HepG2 (cell line): ENCODE data around the gene KATNBL1. TPM values are rescaled to one million over a fixed set of nuclear protein-coding genes. Genes with fewer than 3 reads are reported as not detected.

Source experiments
- ATRX ChIP-seq: sonication (generic); formaldehyde crosslinking; IDR thresholded peaks from 2 replicates; pipeline ENCODE4 v1.4.0; 2020; ENCODE audit warnings: missing genetic modification reagents, borderline replicate concordance
- ERF ChIP-seq: IDR thresholded peaks from 2 replicates; pipeline ENCODE4 v1.6.1; 2018; ENCODE audit warnings: missing biosample characterization, missing genetic modification reagents
- FOXA3 ChIP-seq: IDR thresholded peaks from 2 replicates; pipeline ENCODE4 v1.6.1; 2016; ENCODE audit warnings: missing genetic modification reagents, missing compliant biosample characterization
- KLF13 ChIP-seq: sonication (generic); formaldehyde crosslinking; IDR thresholded peaks from 2 replicates; pipeline ENCODE4 v1.4.0; 2020; ENCODE audit warnings: mild to moderate bottlenecking, missing genetic modification reagents
- MTA1 ChIP-seq: sonication (generic); formaldehyde crosslinking; IDR thresholded peaks from 2 replicates; pipeline ENCODE4 v1.4.0; 2020; ENCODE audit warnings: missing genetic modification reagents, mild to moderate bottlenecking, borderline replicate concordance
- MTA3 ChIP-seq: sonication (generic); formaldehyde crosslinking; IDR thresholded peaks from 2 replicates; pipeline ENCODE4 v1.4.0; 2020; ENCODE audit warnings: missing genetic modification reagents
- NFIC ChIP-seq: IDR thresholded peaks from 2 replicates; pipeline ENCODE4 v1.6.1; 2012; ENCODE audit warnings: mild to moderate bottlenecking, low read length, inconsistent platforms
- NR2C2 ChIP-seq: sonication (generic); formaldehyde crosslinking; IDR thresholded peaks from 2 replicates; pipeline ENCODE4 v1.4.0; 2020; ENCODE audit warnings: missing genetic modification reagents, mild to moderate bottlenecking, moderate library complexity, borderline replicate concordance
- SRSF9 ChIP-seq: fragments of 200-400 bp; formaldehyde crosslinking; IDR thresholded peaks from 2 replicates; pipeline ENCODE4 v1.6.1; 2018; ENCODE audit warnings: borderline replicate concordance, mild to moderate bottlenecking, low read depth, low read length; ENCODE audit not compliant: insufficient read depth, poor library complexity, severe bottlenecking
- TCF7L2 ChIP-seq: IDR thresholded peaks from 2 replicates; pipeline ENCODE4 v1.6.1; 2011; ENCODE audit warnings: mild to moderate bottlenecking, low read depth, low read length, moderate library complexity
- U2AF1 ChIP-seq: fragments of 200-400 bp; formaldehyde crosslinking; optimal IDR thresholded peaks from 2 replicates; pipeline ENCODE3; 2017; ENCODE audit warnings: mild to moderate bottlenecking, low read depth, low read length
- ZMYM3 ChIP-seq: sonication (generic); formaldehyde crosslinking; IDR thresholded peaks from 2 replicates; pipeline ENCODE4 v1.5.1; 2020; ENCODE audit warnings: mild to moderate bottlenecking, missing genetic modification reagents
- ZMYM4 ChIP-seq: sonication (generic); formaldehyde crosslinking; IDR thresholded peaks from 2 replicates; pipeline ENCODE4 v1.8.1; 2023; ENCODE audit warnings: mild to moderate bottlenecking, missing genetic modification reagents
- ZNF230 ChIP-seq: sonication (generic); formaldehyde crosslinking; IDR thresholded peaks from 2 replicates; pipeline ENCODE4 v1.4.0; 2020; ENCODE audit warnings: mild to moderate bottlenecking, missing genetic modification reagents
- ZNF766 ChIP-seq: sonication (generic); formaldehyde crosslinking; IDR thresholded peaks from 2 replicates; pipeline ENCODE4 v1.5.0; 2020; ENCODE audit warnings: missing genetic modification reagents, borderline replicate concordance
- polyA plus RNA-seq, 8 experiments: library from polyadenylated mRNA; depleted of rRNA in 3 of 8; stranded (reverse) in 7 of 8; unstranded in 1 of 8; fragments of >200 nt; fragmentation: Illumina TruSeq in 4 of 8; extraction: Trizol in 4 of 8; gene quantifications; 2 replicates each; pipeline versions ENCODE4 v1.2.1 to v1.2.3, GENCODE V29; 2011 to 2016; ENCODE audit warnings: low read depth in 4 of 8, missing spikeins in 1 of 8, mixed read lengths in 1 of 8; ENCODE audit not compliant: insufficient read depth in 1 of 8
- total RNA-seq, 5 experiments: library from RNA; depleted of rRNA; stranded (reverse); fragments of >200 nt; fragmentation: Illumina TruSeq; extraction: Trizol; gene quantifications; 2 replicates each; pipeline ENCODE4 v1.2.3, GENCODE V29; 2016; ENCODE audit warnings: low read depth in 1 of 5
- TF ChIP-seq, protein P1 (sequence below): sonication (generic); formaldehyde crosslinking; IDR thresholded peaks from 2 replicates; pipeline ENCODE4 v1.5.0; 2020; ENCODE audit warnings: missing genetic modification reagents, mild to moderate bottlenecking, borderline replicate concordance
- TF ChIP-seq, protein P2 (sequence below): sonication (generic); formaldehyde crosslinking; IDR thresholded peaks from 2 replicates; pipeline ENCODE4 v1.5.0; 2020; ENCODE audit warnings: missing genetic modification reagents, mild to moderate bottlenecking, borderline replicate concordance
- TF ChIP-seq, protein P3 (sequence below): sonication (generic); formaldehyde crosslinking; IDR thresholded peaks from 2 replicates; pipeline ENCODE4 v1.8.1; 2023; ENCODE audit warnings: mild to moderate bottlenecking, missing genetic modification reagents
- TF ChIP-seq, protein P4 (sequence below): IDR thresholded peaks from 2 replicates; pipeline ENCODE4 v1.6.1; 2012; ENCODE audit warnings: inconsistent platforms
- TF ChIP-seq, protein P5 (sequence below): sonication (generic); formaldehyde crosslinking; IDR thresholded peaks from 2 replicates; pipeline ENCODE4 v1.4.0; 2020; ENCODE audit warnings: missing genetic modification reagents, low read depth, mild to moderate bottlenecking, borderline replicate concordance
- TF ChIP-seq, protein P6 (sequence below): sonication (generic); formaldehyde crosslinking; IDR thresholded peaks from 2 replicates; pipeline ENCODE4 v1.4.0; 2020; ENCODE audit warnings: missing genetic modification reagents

KATNBL1 gene
- total and polyA plus RNA-seq, 2 of the 13 experiments (the other 11 are each of a cell fraction or from before 2014, with no cell fraction given): 23.4 to 42.8 TPM

DNA sequence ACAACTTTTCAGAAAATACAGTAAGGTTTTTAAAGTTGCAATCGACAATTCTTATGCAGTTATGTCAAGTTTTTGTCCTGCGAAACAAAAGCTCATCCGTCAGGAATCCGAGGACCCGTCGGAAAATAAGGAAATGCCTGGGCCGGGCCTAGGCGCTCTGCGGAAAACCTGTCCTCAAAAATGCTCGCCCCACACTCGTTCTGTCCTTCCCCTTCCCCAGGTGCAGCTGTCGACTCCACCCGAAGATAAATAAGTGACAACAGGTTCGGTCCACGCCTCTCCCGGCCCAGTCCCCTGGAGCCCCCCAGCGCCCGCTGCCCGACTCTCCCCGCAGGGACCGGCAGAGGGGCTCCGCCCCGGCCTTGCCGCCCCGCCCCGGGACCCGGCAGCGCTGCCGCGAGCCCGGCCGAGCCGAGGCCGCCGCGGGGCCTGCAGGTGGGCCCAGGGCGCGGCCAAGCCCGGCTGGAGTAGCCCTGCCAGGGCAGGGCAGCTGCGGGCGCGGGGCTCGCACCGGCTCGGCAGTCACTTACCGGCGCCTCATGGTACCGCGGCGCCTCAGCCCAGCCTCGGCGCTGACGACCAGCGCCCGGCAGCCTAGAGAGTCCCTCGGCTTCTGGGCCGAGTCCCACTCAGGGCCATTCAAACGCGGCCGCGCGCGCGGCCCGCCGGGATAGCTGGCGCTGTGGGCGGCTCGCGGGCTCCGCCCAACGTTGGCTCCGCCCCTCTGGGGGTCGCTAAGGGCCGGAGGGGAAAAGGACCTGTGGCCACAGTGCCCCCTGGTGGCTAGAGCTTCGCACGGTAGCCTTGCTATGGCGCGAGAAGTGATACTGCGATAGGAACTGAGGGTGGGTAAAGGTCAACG lies at the start of gene KATNBL1 (continued):
- TF ChIP-seq, protein P1, sequence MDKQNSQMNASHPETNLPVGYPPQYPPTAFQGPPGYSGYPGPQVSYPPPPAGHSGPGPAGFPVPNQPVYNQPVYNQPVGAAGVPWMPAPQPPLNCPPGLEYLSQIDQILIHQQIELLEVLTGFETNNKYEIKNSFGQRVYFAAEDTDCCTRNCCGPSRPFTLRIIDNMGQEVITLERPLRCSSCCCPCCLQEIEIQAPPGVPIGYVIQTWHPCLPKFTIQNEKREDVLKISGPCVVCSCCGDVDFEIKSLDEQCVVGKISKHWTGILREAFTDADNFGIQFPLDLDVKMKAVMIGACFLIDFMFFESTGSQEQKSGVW: no peak
- TF ChIP-seq FOXA3 (CRISPR knock-in tag) (peak; percentile 44; the same call in 1 of the 2 replicates), MTA3 (no peak), NR2C2 (CRISPR knock-in tag) (peak; percentile 59; the same call in 1 of the 2 replicates), ZMYM3 (CRISPR knock-in tag) (peak; percentile 63; the same call in 1 of the 2 replicates), MTA1 (CRISPR knock-in tag) (peak; percentile 37; the same call in 1 of the 2 replicates), ZNF230 (CRISPR knock-in tag) (0 out of 2 replicates have a peak, but pooled peaks have one; percentile 62), TCF7L2 (no peak), ATRX (CRISPR knock-in tag) (no peak), KLF13 (CRISPR knock-in tag) (no peak), ERF (CRISPR knock-in tag) (peak; percentile 25; the same call in 1 of the 2 replicates), SRSF9 (no peak), U2AF1 (no peak), NFIC (no peak), ZMYM4 (CRISPR knock-in tag) (peak; percentile 92; the same call in 1 of the 2 replicates), ZNF766 (no peak)
- TF ChIP-seq, protein P2, sequence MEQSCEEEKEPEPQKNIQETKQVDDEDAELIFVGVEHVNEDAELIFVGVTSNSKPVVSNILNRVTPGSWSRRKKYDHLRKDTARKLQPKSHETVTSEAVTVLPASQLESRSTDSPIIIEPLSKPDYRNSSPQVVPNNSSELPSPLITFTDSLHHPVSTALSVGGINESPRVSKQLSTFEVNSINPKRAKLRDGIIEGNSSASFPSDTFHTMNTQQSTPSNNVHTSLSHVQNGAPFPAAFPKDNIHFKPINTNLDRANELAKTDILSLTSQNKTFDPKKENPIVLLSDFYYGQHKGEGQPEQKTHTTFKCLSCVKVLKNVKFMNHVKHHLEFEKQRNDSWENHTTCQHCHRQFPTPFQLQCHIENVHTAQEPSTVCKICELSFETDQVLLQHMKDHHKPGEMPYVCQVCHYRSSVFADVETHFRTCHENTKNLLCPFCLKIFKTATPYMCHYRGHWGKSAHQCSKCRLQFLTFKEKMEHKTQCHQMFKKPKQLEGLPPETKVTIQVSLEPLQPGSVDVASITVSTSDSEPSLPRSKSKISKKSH (CRISPR knock-in tag): peak; percentile 69; the same call in 1 of the 2 replicates
- TF ChIP-seq, protein P3, sequence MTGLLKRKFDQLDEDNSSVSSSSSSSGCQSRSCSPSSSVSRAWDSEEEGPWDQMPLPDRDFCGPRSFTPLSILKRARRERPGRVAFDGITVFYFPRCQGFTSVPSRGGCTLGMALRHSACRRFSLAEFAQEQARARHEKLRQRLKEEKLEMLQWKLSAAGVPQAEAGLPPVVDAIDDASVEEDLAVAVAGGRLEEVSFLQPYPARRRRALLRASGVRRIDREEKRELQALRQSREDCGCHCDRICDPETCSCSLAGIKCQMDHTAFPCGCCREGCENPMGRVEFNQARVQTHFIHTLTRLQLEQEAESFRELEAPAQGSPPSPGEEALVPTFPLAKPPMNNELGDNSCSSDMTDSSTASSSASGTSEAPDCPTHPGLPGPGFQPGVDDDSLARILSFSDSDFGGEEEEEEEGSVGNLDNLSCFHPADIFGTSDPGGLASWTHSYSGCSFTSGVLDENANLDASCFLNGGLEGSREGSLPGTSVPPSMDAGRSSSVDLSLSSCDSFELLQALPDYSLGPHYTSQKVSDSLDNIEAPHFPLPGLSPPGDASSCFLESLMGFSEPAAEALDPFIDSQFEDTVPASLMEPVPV (CRISPR knock-in tag): no peak; the same call in 1 of the 2 replicates
- TF ChIP-seq, protein P4, sequence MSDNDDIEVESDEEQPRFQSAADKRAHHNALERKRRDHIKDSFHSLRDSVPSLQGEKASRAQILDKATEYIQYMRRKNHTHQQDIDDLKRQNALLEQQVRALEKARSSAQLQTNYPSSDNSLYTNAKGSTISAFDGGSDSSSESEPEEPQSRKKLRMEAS: peak; percentile 59
- TF ChIP-seq, protein P5, sequence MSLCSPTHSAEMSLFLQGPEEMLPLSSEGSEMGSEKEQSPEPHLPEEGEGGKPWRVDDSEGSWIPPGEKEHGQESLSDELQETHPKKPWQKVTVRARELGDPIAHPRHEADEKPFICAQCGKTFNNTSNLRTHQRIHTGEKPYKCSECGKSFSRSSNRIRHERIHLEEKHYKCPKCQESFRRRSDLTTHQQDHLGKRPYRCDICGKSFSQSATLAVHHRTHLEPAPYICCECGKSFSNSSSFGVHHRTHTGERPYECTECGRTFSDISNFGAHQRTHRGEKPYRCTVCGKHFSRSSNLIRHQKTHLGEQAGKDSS (CRISPR knock-in tag): no peak; the same call in 1 of the 2 replicates
- TF ChIP-seq, protein P6, sequence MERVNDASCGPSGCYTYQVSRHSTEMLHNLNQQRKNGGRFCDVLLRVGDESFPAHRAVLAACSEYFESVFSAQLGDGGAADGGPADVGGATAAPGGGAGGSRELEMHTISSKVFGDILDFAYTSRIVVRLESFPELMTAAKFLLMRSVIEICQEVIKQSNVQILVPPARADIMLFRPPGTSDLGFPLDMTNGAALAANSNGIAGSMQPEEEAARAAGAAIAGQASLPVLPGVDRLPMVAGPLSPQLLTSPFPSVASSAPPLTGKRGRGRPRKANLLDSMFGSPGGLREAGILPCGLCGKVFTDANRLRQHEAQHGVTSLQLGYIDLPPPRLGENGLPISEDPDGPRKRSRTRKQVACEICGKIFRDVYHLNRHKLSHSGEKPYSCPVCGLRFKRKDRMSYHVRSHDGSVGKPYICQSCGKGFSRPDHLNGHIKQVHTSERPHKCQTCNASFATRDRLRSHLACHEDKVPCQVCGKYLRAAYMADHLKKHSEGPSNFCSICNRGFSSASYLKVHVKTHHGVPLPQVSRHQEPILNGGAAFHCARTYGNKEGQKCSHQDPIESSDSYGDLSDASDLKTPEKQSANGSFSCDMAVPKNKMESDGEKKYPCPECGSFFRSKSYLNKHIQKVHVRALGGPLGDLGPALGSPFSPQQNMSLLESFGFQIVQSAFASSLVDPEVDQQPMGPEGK (CRISPR knock-in tag): peak; percentile 70
